Inflammatory macrophage (primary cell): ENCODE data around the gene TRABD2B.

Experiments
- DNase-seq, 2 donors: peaks; one replicate each; pipeline ENCODE4 v3.0.0-alpha.2; 2020 to 2022

TRABD2B gene

DNA sequence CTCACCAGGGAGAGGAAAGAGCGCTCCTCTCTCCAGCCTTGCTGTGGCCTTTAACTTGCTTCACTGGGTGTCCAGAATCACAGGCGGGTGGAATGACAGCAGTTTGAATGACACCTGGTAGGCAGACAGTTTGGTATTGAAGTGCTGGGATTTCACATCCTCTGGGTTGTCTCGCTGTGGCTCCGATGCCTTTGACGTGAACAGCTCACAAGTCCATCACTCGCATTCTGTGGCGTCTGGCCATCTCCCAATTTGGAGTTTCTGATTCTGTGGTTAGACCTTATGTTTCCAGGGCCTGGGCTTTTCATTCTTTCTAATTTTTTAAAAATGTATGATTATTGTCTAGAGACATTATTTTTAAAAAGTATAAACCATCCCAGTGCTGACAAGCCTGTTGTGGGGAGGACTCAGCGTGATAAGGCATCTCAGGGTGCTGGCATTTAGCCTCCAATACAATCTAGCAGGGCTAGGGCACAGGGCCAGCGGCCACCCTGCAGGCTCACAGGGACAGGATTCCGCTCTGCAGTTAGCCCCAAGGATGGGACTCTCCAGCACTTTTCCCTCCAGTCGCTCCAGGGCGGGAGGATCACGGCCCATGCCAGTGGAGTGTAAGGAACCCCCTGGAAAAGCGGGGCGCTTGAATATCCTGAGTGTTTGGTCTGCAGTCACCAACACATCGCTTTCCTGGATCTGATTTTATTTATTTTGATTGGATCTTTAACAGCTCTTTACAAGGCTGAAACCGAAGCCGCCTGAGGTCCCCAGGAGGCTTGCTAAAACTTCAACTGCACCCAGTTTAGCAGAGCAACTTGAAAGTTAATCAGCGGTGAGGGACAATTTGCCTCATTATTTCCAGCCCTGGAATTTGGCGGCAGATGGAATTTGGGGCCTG lies 178.3 kb downstream of the TRABD2B start:
- no peak for DNase-seq

DNA sequence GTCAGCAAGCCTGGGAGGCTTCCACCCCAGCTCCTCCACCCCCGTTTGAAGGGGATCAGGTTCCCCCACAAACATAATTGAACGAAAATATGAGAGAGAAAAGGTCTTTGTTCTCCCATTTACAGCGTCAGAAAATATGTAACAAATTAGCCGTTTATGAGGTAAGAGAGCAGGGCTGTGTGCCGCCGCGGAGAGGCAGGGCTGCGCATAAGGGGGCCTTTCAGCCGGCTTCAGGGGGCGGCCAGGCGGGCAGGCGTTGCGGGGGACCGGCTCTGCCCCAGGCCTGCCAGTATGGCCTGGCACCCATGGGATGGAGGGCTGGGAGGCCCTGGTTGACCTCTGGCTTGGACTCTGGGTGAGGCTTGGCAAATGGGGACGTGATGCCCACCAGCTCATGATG lies 179.3 kb downstream of the TRABD2B start:
- DNase-seq = no peak

DNA sequence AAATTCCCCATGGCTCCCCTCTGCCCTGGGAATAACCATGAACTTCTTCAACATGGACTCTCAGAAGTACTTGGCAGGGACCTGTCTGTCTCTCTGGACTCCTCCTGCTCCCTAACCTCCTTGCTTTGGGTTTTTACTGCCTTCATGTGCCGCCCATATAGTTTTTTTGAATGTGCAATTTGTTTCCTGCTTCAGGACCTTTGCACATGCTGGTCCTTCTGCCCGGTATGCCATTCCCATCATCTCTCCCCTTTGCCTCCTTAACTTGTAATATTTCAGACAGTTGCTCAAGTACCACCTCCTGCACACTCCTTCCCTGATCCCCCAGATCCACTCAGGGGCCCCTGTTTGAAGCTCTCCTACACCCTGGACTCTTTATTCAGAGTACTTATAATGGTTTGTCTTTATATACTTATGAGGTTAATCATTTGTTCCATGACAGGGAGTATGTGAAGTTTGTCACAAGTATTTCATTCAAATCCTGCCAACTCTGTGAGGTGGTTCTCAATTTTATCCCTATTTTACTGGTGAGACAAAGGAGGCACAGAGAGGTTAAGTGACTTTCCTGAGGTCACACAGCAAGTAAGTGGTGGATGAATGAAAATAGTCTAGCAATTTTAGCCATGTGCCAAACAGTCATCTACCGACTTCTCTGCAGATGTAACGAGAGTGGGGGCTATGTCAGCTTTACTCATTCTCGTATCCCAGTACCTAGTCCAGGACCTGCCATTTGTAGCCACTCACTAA lies 180.7 kb downstream of the TRABD2B start:
- no peak for DNase-seq

DNA sequence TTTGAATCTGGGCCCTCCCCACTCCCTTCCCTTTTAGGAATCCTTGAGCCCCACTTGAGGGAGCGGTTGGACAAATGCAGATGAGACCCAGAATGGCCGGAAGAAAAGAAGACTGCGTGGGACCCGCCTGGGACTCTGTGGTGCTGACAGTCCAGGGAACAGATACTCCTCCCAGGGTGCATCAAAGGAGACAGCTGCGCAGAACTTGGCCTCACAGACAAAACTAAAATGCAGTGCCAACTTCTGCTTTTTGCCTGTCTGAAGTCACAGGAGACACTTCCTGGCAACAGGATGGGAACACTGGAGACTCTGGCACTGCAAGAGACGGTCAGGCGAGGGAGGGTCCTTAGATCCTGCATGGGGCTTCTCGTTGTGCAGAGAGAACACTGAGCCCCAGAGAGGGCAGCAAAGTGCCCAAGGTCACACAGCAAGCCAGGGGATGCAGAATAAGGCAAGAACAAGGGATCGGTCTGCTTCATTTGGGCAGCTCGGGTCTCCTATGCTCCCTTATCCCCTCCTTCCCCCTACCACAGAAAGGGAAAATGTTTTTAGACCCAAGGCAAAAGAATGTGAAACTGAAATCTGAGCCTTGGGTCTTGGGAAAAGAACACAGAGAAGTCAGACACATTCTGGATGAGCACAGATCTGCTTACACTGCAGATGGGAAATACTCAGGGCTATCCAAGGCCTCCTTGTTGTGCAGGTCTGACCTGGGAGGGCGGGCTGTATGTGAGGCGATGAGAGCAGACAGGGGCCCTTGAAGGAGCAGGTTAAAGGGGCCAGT lies 182.4 kb downstream of the TRABD2B start:
- no peak for DNase-seq

DNA sequence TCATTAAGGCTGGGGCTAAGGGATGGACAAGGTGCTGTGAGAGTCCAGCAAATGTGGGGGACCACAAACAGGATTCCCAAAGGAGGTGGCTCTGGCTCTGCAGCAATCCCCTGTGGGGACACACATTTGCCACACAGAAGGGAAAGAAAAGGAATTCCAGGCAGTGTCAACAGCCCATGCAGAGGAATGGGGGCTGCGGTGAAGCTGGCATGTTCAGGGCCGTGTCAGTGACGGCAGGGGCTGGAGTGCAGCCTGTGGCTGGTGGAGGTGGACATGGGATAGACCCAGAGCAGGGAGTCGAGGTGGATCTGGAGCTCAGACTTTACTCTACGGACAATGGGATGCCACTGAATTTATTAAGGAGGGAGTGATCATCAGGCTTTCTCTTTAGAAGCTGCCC lies 183.2 kb downstream of the TRABD2B start:
- no peak for DNase-seq

DNA sequence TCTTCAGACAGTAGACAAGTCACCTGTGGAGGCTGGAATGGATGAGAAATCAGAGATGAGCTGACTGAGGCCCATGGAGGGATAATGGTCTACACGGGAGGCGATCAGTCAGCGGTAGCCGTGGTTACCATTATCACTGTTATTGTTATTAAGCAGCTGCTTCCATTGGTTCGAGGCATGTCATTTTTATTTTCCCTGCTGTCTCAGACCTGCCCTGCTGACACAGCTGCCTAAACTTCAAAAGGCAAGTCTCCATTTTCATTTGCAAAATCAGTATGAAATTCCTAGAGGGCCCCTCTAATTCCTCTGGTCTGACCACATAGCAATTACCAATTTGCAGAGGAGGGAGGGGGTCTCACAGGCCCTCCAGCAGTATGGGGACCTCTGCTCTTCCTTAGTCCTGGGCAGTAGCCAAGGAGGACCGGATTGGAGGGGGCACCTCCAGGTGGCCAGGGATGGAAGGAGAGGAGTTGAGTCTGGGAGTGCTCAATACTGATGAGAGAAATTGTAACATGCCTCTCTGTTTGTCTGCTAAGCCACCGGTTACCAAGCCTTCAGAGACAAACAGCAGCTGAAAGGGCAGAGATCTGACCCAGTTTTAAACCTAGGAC lies 184.2 kb downstream of the TRABD2B start:
- DNase-seq = no peak

DNA sequence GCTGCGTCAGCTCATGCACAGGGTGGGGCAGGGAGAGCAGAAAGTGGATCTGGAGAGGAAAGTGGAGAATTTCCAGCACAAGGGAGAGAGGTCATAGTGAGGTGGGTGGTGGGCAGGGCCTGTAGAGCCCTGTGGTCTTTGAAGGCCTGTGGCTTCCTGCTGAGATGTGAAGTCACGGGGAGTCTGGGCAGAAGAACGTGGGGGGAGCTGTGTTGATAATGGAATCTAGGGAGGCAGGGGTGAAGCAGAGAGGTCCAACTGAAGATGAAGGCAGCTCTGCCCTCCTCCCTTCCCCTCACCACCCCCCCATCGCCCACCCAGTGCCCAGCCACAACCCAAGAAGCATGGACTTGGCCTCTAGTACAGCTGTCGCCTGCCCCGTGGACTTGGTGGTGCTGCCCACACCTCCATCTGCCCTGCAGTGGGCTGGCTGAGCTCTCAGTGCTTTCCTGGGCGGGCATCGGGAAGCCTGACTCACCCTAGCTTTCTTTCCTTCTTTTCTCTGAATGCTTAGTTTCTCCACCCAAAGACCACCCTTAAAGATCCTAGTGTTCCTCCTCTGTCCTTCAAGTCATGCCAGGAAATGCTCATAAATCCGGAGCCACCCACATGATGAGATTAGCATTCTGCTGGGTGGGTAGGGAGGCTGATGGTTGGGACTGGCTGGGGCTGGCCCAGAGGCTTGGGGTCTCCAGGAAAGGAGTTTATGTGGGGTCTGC lies 186.1 kb downstream of the TRABD2B start:
- no peak for DNase-seq

DNA sequence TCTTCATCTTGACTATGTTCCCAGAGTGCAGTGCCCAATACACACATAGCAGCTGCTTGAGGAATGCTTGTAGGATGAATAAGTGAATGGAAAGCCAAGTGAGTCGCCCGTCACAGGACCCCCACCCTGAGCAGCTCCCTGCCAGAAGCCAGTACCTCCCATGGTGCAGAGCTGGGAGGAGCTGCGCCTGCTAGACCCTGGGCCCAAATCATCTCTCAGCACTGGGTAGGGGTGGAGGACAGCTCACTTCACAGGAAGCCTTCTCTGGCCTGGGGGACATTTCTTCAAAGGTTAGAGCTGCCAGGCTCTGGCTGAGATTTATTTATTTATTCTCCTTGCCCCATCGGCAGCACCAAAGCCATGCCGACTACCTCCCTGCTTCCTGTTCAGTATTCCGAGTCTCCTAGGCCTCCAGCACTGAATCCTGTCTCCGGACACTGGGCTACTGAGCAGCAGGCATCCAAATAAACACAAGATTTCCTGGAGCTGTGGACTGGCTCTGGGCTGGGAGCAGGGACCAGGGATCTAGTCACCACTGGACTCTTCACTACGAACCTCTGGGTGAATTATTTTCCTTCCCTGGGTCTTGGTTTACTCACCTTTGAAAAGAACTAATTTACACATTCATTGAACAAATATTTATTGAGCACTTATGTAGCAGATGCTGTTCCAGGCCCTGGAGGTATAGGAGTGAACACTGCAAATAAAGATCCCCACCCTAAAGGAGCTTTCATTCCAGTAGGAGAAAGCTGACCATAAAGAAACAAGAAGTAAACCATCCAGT lies 187.7 kb downstream of the TRABD2B start:
- DNase-seq = no peak

DNA sequence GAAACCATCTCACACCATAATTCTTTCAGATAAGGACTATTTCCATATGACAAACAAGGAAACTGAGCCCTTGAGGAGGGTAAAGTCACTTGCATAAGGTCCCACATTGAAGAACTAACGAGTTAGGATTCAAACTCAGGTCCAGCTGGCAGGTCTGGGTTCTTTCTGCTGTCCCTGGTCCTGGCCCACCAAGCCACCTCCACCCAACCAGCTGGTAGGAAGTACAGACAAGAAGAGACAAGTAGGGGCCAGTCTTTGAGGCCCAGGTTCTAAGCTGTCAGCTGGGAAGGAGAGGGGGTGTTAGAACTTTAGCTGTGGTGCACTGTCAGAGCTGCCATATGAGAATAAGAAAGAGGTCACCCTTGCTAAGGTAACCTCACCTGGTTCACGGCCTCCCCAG lies 188.6 kb downstream of the TRABD2B start:
- no peak for DNase-seq

DNA sequence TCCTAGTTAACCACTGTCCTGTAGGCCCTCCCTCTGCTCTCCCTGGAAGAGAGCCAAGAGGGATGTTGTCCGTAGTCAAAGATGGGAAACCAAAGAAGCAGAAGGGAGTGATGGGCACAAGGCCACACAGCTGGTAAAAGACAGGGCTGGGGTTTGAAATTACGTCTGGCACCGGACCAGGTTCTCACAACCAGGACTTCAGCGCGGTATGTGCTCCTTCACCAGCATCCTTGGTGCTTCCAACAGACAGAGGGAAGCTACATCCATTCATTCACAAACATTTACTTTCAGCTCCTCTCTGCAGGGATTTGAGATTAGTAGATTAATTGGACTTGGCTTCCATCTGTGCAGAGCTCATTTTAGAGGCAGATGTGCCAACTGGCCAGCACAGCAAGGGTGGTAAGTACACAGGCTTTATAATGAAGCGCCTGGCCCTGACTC lies 191.2 kb downstream of the TRABD2B start:
- DNase-seq = no peak

DNA sequence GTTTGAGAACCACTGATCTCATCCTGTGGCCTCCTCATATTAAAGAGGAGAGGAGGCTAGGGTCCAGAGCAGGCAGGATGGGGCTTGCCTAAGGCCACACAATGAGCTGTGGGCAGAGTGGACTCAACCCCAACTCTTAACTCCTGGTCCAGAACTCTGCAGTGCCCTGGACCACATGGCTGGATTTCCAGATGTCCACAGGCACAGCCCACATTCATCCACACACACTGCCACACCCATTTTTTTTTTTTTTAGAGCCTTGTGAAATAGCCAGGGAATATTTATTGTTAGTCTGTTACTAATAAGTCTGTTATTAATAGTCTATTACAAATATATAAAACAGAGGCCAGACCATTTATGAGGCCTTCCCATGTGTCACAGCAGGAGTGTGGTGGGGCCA lies 192.2 kb downstream of the TRABD2B start:
- DNase-seq = no peak

DNA sequence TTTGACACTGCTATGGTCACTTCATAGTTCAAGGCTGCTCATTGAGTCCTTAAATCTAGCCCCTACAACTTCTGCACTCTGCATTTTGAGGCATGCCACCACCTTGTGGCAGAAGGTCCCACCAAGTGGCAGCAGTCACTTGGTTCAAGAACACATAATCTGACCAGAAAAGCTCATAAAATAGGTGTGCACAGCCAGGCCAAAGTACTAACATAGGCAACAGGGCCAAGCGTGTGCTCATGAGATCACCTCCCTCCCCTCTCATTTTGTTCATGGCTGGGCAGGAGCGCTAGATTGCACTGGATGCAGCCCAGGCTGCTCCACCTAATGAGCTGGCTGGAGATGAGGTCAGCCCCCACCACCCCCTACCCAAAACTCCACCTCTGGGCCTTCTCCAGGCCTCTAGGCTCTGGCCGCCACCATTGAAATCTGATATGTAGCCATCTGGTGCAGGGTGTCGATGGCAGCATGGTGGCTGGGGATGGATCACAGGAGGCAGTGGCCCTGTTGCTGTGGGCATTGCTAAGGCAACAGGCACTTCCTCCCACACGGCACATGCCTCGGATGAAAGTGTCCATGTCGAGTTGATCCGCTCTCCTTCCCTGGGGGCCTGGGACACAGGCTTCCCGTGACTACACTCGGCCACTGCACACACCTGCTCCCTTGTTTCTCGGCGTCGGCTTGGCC lies 193.2 kb downstream of the TRABD2B start:
- DNase-seq = no peak

DNA sequence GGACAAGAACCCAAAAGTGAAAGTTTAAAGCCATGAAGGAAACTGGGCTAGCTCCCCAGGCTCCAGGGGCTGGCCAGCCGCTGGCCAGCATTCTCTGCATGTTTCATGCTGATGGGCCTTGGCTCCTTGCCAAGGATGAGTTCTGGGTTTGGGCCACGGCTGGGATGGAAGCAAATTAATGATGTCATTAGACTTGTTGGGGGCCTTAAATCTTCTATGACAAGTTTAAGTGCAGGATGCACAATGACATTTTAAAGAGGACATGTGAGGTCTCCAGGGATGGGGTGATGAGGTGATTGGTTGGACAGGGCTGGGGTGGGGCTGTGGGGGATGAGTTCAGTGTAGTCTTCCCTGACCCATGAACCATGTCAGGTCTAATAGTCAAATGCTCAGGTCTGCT lies 199.6 kb downstream of the TRABD2B start:
- no peak for DNase-seq

DNA sequence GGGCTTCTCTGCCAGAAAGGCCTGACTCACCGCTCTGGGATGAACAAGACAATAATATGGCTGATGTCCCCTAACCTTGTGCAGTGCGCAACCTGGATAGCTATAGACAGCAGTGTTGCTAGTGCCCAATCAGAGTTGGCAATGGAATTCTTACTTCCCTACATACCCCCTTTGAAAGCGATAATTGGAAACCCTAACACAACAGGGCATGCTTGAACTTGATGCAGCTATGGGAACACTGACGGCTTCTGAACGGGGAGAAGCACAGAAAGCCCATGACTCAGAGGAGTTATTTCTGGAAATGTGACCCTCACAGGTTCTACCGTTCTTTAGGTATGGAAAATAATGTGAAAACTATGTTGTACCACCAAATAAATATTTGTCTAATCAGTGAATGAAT lies 200.6 kb downstream of the TRABD2B start:
- DNase-seq = no peak

DNA sequence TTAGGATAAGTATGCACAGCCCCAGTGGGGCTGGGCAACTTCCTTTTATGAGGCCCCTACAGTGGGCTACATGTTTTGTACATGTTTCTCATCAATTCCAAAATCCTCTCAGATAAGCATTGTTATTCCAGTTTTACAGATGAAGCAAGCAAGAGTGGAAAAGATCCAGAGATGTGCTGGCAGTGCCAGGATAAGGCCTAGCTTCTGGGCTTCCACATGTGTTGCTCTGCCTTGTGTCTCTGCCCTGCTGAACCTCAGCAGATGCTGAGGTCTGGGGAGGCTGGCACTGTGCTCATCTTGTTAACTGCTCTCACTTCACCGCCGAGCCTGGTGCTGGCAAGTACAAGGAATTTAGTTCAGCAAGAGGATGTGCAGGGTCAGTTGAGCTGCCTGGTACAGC lies 202.1 kb downstream of the TRABD2B start:
- no peak for DNase-seq

DNA sequence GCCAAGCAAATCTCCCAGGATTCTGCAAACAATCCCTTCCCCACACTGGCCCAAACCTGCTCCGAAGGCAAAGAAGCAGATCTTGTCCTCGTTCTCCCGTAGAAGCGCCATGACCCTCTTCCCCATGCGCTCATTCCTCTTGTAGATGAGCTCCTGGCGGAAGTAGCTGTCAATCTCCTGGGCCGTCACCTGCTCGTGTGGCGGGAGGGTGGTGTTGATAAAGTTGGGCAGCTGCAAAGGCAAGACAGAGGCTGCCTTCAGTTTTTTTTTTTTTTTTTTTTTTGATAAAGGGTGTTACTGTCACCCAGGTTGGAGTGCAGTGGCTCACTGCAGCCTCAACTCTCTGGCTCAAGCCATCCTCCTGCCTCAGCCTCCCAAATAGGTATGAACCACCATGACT lies 202.7 kb downstream of the TRABD2B start:
- no peak for DNase-seq

DNA sequence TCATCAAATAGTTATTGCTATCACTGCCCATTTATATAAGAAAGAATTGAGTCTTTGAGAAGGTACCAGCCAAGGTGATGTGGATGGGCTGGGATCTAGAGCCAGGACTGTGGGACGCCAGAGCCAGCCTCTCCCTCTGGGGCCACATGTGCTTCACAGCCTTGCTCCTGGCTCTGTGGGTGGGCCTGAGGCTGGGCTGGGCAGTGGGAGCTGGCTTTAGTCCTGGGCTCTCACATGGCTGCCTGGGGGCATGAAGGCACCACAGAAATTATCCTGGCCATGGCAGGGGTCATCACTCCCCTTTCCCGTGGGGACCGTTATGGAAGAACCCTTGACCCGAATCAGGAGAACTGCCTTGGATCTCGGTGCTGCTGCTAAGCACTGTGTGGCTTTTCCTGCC lies 203.1 kb downstream of the TRABD2B start:
- DNase-seq = no peak

DNA sequence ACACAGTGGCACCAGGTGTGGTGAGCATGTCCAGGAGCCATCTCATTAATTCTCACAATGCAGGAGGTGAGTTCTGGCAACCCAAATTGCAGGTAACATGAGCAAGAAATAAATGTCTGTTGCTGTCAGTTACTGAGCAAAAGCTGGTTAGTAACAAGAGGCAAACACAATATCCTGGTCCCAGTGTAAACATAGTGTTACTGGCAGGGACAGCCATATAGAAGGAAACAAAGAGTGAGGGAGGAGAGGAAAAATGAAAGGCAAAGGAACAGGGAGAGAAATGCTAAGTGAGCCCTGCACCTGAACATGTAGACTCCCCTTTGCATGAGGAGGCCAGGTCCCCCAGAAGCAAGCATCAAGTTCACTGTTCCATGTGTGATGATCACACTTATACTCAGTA lies 203.6 kb downstream of the TRABD2B start:
- DNase-seq = no peak

DNA sequence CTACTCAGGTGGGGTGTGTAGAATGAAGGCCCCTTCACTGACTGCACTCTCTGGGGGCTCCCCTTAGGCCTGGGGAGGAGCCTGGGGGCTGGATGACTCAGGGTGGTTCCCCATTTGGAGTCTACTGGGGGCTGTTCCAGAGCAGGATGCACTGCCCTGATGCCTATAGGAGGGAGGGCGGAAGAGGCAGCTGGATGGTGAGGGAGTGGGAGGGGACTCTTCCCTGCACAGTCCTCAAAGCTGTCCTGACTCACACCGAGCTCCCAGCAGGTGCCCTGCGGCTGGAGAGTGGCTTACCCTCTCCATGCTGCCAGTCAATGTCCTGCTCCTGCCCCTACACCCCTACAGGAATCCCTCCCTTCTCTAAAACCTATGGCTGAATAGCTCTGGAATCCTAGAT lies 204.4 kb downstream of the TRABD2B start:
- no peak for DNase-seq

DNA sequence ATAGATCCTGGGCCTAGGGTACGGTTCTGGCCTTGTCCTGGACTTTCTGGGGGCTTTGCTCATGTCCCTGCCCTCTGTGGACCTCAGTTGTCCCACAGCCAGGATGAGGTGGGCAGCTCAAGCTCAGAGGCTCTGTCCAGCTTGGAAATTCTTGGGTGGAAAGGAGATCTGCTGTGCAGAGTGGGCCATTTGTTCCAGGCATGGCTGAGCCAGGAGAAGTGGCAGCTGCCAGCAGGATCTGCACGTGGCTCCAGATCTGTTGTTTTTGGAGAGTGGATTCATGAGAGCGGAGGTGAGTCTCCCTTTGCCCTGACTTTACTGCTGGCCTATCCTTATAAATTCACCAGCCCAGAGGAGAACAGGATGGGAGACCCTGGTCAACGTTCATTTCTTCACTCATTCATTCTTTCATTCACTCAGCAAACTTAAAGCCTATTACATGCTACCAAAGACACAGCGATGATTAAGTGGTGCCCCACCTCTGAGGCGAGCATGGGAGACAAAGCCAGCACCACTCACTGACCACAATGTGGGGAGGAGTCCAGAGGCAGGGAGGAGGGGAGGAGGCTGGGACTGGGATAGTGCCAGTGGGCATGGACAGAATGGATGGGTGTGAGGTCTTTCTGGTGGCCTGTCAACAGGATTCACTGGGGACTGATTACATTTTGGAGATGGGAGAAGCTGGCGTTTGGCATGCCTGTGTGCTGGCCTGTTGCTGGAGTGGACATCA lies 205.1 kb downstream of the TRABD2B start:
- no peak for DNase-seq
